Measurements from ENCODE around the gene CRX. TPM values are rescaled to one million over a fixed set of nuclear protein-coding genes. Genes with fewer than 3 reads are reported as not detected.

Gene CRX
- not detected in 2 replicates for total RNA-seq

GRCh38 chr19:47821460-47822020 is at the start of gene CRX:
CRX (plus strand) TSS chr19:47821937; CDS start chr19:47834444, 12,507 bp downstream.

GRCh38 chr19:47778049-47778953 is 43.4 kb upstream of the CRX start, which contains the start of gene SELENOW:
SELENOW (plus strand) TSS chr19:47778703; CDS start chr19:47778786, 83 bp downstream.

DNA sequence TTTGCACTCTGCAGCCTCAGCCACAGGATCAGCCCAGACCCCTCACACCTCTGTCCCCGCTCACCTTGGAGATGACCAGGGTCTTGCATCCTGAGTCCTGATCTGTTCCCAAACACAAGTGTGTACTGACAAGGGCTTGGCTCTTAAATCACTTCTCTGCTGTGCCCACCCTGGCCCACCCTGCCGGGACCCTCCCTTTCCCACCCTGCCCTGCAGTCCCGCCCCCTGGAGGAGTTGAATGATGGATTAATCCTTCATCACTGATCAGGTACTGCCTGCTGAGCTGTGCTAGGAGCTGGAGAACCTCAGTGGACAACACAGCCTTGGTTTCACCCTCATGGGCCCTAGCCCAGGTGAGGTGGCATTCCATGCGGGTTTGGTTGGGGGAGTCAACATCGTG is 17.3 kb upstream of the CRX start, which contains the start of gene TPRX1:
TSS of gene TPRX1 (minus strand) at position 101 of the 400 bp plus-strand sequence. CDS start at position 89, 12 bp downstream.

GRCh38 chr19:47858646-47859285 is 37.0 kb downstream of the CRX start, which contains the start of gene TPRX2:
TPRX2 (plus strand) TSS chr19:47859235; CDS start chr19:47859247, 12 bp downstream.

DNA sequence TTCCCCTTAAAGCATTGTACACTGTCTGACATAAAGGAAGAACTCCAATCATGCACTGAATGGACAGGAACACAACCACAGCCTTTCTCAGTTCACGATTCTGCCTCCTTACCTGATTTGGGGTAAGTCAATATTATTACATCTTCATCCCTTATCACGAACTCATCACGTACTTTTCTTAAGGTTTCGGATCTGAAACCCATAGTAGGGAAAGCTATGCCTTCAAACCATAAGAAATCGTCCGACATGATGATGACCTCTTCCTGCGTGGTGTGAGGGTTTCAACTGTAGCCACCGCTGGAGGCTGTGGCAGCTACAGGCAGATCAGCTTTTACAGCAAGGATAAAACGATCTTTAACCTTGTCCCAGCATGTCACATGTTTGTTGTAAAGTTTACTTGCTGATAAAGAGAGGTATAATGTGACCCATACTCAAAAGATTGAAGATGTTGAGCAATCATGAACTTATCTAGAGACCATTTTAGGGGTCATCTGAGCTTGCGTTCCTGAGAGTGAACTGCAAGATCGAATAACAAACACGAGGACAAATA is 64.3 kb downstream of the CRX start, which contains the start of gene SULT2A1:
TSS of gene SULT2A1 (minus strand) at position 306 of the 550 bp plus-strand sequence. CDS start at position 248, 58 bp downstream.

Other genes starting within 250 kb of the CRX start
- 0.13 and 0.15 TPM in 2 replicates for gene ZNF541, start 248.8 kb upstream of the CRX start, total RNA-seq
- 3.2 and 12.9 TPM in 2 replicates for gene BICRA, start 212.8 kb upstream of the CRX start, total RNA-seq
- gene EHD2, start 108.5 kb upstream of the CRX start, total RNA-seq: 170 and 177 TPM in 2 replicates
- 164 and 174 TPM in 2 replicates for gene NOP53, start 76.4 kb upstream of the CRX start, total RNA-seq
- gene SELENOW, start 43.2 kb upstream of the CRX start, total RNA-seq: 736 and 749 TPM in 2 replicates
- gene TPRX1, start 17.4 kb upstream of the CRX start, total RNA-seq: not detected in 2 replicates
- not detected in 2 replicates for gene TPRX2, start 37.3 kb downstream of the CRX start, total RNA-seq
- gene SULT2A1, start 64.4 kb downstream of the CRX start, total RNA-seq: not detected in 2 replicates
- gene BSPH1, start 170.2 kb downstream of the CRX start, total RNA-seq: not detected in 2 replicates
- gene ELSPBP1, start 172.7 kb downstream of the CRX start, total RNA-seq: not detected in 2 replicates
- not detected in 2 replicates for gene CABP5, start 222.1 kb downstream of the CRX start, total RNA-seq